PC-3 (cell line): ENCODE measurements around the gene HOXD1.

ENCODE experiments used
- CTCF ChIP-seq: fragments of 300-600 bp; sonication (generic); conservative IDR thresholded peaks from 2 replicates; pipeline ENCODE4 v1.5.1; 2017; ENCODE audit warnings: antibody characterized with exemption, low read depth, mild to moderate bottlenecking, low read length
- EZH2 ChIP-seq: fragments of 300-600 bp; sonication (generic); IDR thresholded peaks from one replicate; pipeline ENCODE4 v1.6.1; 2017; ENCODE audit warnings: antibody characterized with exemption, mild to moderate bottlenecking, low read length; ENCODE audit not compliant: unreplicated experiment

- no peak for TF ChIP-seq EZH2
- no peak for TF ChIP-seq CTCF
Observed at GRCh38 chr2:176160986-176161824, 27.3 kb upstream of the HOXD1 start.
